Measurements from ENCODE around the gene DNER. TPM values are rescaled to one million over a fixed set of nuclear protein-coding genes. Genes with fewer than 3 reads are reported as not detected.
A peak's percentile ranks its signal among the peaks of the same experiment; 100 is the strongest.
"Not testable (repeated sequence)": the region's sequence is repeated elsewhere in the genome, so short reads cannot be mapped to it uniquely, and the experiment has no call there.

Gene DNER
- total RNA-seq, 1 donor from 2014 or later, result not detected

GRCh38 chr2:229725716-229726574 lies 11.6 kb upstream of the DNER start:
- Mint-ChIP-seq H3K4me3 (ENCODE audit: unreplicated experiment) (no peak overlapping the region), H3K9me3 (ENCODE audit: low read depth) (peaks cover 2% of the 10 kb centered on the region), H3K4me1 (ENCODE audit: low read depth) (no peaks in the 10 kb centered on the region), H3K36me3 (ENCODE audit: low read depth) (no peaks in the 10 kb centered on the region), H3K27me3 (ENCODE audit: low read depth) (peaks cover 14% of the 10 kb centered on the region), H3K27ac (ENCODE audit: unreplicated experiment) (no peak overlapping the region)
- DNase-seq (ENCODE audit: low spot score), result no peak
- no peak for TF ChIP-seq CTCF (IDR thresholded peaks at IDR 0.05)

DNA sequence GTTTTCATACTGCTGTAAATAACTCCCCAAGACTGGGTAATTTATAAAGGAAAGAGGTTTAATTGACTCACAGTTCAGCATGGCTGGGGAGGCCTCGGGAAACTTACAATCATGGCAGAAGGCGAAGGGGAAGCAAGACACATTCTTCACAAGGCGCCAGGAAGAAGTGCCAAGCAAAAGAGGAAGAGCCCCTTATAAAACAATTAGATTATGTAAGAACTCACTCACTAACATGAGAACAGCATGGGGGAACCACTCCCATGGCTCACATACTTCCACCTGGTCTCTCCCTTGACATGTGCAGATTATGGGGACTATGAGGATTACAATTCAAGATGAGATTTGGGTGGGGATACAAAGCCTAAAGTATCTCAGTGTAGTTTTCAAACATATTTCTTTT lies 8.8 kb upstream of the DNER start:
- H3K27me3 Mint-ChIP-seq (ENCODE audit: low read depth), result peaks cover 30% of the 10 kb centered on the region
- DNase-seq (ENCODE audit: low spot score); H3K4me1 Mint-ChIP-seq (ENCODE audit: low read depth): not testable (repeated sequence)

GRCh38 chr2:229719926-229720647 lies 5.7 kb upstream of the DNER start:
- no peak overlapping the region for H3K4me3 Mint-ChIP-seq (ENCODE audit: unreplicated experiment)
- H3K27ac Mint-ChIP-seq (ENCODE audit: unreplicated experiment), result no peak overlapping the region
- no peak for TF ChIP-seq CTCF (IDR thresholded peaks at IDR 0.05)
- peaks cover 54% of the 10 kb centered on the region for H3K27me3 Mint-ChIP-seq (ENCODE audit: low read depth)
- no peak for DNase-seq (ENCODE audit: low spot score)
- no peaks in the 10 kb centered on the region for H3K36me3 Mint-ChIP-seq (ENCODE audit: low read depth)
- peaks cover 2% of the 10 kb centered on the region for H3K9me3 Mint-ChIP-seq (ENCODE audit: low read depth)
- peaks cover 1% of the 10 kb centered on the region for H3K4me1 Mint-ChIP-seq (ENCODE audit: low read depth)

More for the DNA sequence above, 8.8 kb upstream of the DNER start:
- not testable (repeated sequence) for H3K9me3 Mint-ChIP-seq (ENCODE audit: low read depth); H3K4me3 Mint-ChIP-seq (ENCODE audit: unreplicated experiment); H3K36me3 Mint-ChIP-seq (ENCODE audit: low read depth); H3K27ac Mint-ChIP-seq (ENCODE audit: unreplicated experiment)

DNA sequence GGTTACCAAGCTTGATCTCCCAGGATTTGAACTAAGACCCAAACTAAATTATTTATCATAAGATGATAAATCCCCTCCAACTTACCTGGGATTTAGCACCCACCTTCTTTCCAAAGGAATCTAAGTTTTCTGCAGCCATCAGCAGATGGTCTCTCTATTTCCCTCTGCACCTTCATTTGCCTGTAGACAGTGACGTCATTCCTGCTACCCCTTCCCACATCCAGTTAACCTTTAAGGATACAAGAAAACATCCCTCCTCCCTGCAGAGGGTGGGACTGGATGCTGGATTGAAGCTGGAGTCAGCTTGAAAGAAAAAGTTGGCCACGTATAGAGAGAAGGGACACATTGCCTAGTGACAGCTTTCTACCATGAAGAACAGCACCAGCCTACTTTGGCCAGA lies 3.7 kb upstream of the DNER start:
- Mint-ChIP-seq H3K36me3 (ENCODE audit: low read depth) (no peaks in the 10 kb centered on the region), H3K9me3 (ENCODE audit: low read depth) (peaks cover 2% of the 10 kb centered on the region), H3K27ac (ENCODE audit: unreplicated experiment) (no peak overlapping the region), H3K4me3 (ENCODE audit: unreplicated experiment) (no peak overlapping the region), H3K27me3 (ENCODE audit: low read depth) (peaks cover 47% of the 10 kb centered on the region), H3K4me1 (ENCODE audit: low read depth) (peaks cover 7% of the 10 kb centered on the region)
- no peak for TF ChIP-seq CTCF (IDR thresholded peaks at IDR 0.05)
- DNase-seq (ENCODE audit: low spot score), result no peak

DNA sequence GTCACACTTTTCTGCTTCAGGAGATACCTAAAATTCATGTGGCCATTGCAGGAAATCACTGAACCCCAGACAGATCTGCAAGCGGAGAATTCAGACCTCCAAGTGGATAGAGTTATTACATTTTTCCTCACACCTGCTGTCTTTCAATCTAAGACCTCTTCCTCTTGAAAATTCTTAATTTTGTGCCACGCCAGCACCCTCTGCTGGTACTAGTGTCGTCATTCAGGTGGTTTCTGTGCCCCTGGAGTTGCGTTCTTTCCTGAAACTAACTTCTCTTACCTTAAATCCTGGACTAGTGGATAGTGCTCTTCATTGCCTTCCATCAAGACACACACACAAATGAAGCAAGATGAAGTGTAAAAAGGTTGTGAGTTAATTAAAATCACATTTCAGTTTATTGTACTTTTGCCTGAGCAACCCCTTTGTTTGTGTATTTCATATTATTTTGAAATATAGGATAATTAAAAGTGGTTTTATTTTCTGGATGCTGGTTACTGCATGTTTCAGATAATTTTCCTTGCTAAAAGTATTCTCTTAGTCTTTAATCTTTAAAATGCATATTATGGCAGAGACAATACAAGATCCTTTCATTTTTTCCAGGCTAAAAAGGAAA lies 1.6 kb upstream of the DNER start:
- H3K27ac Mint-ChIP-seq (ENCODE audit: unreplicated experiment), result no peak overlapping the region
- H3K27me3 Mint-ChIP-seq (ENCODE audit: low read depth), result peaks cover 68% of the 10 kb centered on the region
- no peak overlapping the region for H3K4me3 Mint-ChIP-seq (ENCODE audit: unreplicated experiment)
- peaks cover 2% of the 10 kb centered on the region for H3K36me3 Mint-ChIP-seq (ENCODE audit: low read depth)
- peaks cover 7% of the 10 kb centered on the region for H3K4me1 Mint-ChIP-seq (ENCODE audit: low read depth)
- DNase-seq (ENCODE audit: low spot score), result no peak
- H3K9me3 Mint-ChIP-seq (ENCODE audit: low read depth), result peaks cover 7% of the 10 kb centered on the region
- peak; percentile 66 for TF ChIP-seq CTCF (IDR thresholded peaks at IDR 0.05)
